GM12801 (cell line): ENCODE data around the gene TMEM238.

Experiments used
- TF ChIP-seq, protein P1 (sequence below): IDR thresholded peaks from one replicate; pipeline ENCODE4 v1.5.1; 2011; ENCODE audit warnings: control low read depth; ENCODE audit not compliant: insufficient read length; ENCODE audit errors: extremely low read depth

Gene TMEM238

DNA sequence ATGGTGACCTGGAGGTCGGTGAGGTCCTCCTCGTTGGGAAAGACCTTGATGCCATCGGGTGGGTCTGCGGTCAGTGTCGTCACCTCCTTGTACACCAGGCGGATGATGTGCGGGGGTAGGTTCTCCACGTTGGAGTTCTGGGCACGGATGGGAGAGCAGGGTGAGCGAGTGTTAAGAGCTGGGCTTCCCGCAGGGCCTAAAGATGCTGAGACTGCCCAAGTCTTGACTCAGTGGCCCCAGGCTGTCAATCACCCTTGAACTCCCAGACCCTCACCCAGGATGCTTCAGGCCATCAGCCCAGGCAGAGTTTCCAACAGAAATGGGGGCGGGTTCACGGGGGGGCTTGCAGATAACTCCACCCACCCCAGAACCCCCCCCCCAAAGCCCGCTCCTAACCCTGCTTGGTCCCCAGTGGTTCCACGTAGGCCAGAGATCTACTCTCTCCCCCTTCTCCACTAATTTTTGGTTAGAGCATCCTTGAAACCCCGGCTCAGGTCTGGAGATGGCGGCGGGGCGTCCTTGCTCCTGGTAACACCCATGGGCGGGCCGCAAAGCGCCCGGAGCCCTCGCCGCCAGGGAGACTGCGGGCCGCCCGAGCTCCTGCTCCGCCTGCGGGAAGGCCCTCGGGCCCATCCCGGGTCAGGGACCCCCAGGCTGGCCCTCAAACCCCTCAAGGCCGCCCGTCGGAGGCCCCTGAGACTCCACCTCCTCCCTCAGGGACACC, 22.9 kb upstream of the TMEM238 start:
- TF ChIP-seq, protein P1, sequence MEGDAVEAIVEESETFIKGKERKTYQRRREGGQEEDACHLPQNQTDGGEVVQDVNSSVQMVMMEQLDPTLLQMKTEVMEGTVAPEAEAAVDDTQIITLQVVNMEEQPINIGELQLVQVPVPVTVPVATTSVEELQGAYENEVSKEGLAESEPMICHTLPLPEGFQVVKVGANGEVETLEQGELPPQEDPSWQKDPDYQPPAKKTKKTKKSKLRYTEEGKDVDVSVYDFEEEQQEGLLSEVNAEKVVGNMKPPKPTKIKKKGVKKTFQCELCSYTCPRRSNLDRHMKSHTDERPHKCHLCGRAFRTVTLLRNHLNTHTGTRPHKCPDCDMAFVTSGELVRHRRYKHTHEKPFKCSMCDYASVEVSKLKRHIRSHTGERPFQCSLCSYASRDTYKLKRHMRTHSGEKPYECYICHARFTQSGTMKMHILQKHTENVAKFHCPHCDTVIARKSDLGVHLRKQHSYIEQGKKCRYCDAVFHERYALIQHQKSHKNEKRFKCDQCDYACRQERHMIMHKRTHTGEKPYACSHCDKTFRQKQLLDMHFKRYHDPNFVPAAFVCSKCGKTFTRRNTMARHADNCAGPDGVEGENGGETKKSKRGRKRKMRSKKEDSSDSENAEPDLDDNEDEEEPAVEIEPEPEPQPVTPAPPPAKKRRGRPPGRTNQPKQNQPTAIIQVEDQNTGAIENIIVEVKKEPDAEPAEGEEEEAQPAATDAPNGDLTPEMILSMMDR, result no peak

- TF ChIP-seq, protein P1, result no peak
These were observed 22.2 kb upstream of the TMEM238 start for GRCh38 chr19:55406091-55406825.

DNA sequence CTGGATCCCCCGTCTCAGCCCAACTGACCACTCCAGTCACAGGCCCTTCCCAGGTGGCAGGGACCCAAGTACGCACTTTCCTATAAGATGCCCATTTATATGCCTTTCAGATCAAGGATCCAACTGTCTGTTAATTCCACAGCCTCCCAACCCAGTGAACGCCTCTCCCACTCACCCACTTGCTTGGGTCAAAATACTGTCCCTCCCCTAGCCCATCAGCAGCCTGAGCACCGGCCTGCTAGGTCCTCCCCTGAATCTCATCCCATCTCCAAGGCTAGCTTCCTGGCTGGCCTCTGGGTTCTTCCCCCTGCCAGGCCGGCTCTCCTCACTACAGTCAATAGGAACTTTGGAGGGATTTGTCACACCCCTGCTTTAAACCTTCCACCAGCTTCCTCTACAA, 21.5 kb upstream of the TMEM238 start:
- TF ChIP-seq, protein P1, result no peak

- TF ChIP-seq, protein P1, result no peak
These were observed 18.4 kb upstream of the TMEM238 start for GRCh38 chr19:55402509-55402908.

DNA sequence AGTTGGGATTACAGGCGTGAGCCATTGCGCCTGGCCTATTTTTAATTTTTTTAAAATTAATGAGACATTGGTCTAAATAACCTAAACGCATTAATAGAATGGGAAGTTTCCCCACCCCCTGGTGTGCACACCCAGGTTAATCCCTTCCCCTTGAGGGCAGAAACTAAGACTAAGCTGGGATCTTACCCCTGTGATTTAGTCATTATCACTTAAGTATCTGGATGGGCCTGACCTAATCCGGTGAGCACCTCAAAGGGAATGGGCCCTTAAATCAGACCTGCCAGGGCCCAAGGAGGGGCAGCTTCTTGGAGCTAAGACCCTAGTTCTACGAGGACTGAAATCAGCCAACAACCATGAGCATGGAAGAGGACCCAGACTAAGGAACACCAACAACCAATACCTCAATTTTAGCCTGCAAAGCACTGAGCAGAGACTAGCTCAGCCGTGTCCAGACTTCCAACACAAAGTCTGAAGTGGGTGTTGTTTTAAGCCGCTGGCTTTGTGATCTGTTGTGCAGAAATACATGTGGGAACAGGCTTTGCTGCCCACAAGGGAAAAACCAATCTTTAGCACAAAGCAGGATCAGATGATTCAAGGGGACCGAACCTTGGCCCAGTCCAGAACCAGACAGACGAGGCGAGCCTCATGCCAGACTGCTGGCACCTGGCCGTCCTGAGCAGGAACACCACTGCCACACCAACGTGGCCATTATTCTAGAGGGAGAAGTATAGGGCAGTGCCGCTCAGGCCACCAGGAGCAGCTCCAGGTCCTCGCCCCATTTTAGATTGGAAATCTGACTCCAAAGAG, 16.4 kb upstream of the TMEM238 start:
- TF ChIP-seq, protein P1, result no peak

- TF ChIP-seq, protein P1, result no peak
These were observed 14.3 kb upstream of the TMEM238 start for GRCh38 chr19:55398200-55398925.
